OCI-LY3 (cell line): Measurements from ENCODE around the gene MLST8.

Source experiments
- EZH2phosphoT487 ChIP-seq: fragments of 200-600 bp; shearing (Covaris generic); IDR thresholded peaks from 2 replicates; pipeline ENCODE4 v1.6.1; 2018; ENCODE audit warnings: antibody characterized with exemption, mixed run types, low read depth
- TF ChIP-seq, protein P1 (sequence below): fragments of 200-600, 300-600 bp; sonication (generic); IDR thresholded peaks from 2 replicates; pipeline ENCODE4 v1.5.1; 2014; ENCODE audit warnings: antibody characterized with exemption, low read length, low read depth

DNA sequence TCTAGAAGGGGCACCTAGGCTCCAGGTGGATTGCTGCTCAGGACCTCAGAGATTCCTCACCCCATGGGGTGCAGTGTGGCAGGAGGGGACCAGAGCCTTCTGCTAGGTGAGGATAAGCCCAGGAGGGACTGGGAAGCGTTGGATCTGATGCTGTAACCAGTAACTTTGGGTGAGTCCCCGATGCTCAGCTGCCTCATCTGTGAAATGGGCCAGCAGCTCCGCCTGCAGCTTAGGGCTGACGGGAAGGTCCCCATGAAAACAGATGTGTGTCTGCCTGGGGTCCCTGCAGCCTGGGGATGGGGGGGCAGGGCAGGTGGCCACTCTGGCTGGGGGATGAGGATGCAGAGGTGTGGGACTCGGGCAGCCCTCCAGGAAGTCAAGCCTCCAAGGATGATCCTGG is 6.2 kb upstream of the MLST8 start:
- TF ChIP-seq, protein P1, sequence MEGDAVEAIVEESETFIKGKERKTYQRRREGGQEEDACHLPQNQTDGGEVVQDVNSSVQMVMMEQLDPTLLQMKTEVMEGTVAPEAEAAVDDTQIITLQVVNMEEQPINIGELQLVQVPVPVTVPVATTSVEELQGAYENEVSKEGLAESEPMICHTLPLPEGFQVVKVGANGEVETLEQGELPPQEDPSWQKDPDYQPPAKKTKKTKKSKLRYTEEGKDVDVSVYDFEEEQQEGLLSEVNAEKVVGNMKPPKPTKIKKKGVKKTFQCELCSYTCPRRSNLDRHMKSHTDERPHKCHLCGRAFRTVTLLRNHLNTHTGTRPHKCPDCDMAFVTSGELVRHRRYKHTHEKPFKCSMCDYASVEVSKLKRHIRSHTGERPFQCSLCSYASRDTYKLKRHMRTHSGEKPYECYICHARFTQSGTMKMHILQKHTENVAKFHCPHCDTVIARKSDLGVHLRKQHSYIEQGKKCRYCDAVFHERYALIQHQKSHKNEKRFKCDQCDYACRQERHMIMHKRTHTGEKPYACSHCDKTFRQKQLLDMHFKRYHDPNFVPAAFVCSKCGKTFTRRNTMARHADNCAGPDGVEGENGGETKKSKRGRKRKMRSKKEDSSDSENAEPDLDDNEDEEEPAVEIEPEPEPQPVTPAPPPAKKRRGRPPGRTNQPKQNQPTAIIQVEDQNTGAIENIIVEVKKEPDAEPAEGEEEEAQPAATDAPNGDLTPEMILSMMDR = no peak
- no peak for TF ChIP-seq EZH2phosphoT487
